ENCODE results near the gene CPEB4. TPM values are rescaled to one million over a fixed set of nuclear protein-coding genes. Genes with fewer than 3 reads are reported as not detected.

Gene CPEB4
- total and polyA plus RNA-seq, 9 of the 15 experiments (the other 6 are each of a cell fraction or from before 2014, with no cell fraction given) = 7.4 to 21.3 (median 12.4) TPM

DNA sequence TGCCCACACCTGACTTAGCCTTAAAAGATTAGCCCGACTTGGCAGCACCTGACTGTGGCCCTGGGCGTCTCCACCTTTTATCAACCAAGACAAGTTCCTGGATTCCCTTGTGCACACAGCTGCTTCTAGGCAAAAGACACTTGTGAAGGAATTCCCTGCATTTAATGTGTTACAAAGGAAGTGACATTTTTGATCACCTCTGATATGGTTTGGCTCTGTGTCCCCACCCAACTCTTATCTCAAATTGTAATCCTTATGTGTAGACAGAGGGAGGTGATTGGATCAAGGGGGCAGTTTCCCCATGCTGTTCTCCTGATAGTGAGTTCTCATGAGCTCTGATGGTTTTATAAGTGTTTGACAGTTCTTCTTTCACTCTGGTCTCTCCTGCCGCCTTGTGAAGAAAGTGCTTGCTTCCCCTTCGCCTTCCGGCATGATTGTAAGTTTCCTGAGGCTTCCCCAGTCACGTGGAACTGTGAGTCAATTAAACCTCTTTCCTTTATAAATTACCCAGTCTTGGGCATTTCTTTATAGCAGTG lies 2.6 kb upstream of the CPEB4 start (continued):
- TF ChIP-seq, protein P1, sequence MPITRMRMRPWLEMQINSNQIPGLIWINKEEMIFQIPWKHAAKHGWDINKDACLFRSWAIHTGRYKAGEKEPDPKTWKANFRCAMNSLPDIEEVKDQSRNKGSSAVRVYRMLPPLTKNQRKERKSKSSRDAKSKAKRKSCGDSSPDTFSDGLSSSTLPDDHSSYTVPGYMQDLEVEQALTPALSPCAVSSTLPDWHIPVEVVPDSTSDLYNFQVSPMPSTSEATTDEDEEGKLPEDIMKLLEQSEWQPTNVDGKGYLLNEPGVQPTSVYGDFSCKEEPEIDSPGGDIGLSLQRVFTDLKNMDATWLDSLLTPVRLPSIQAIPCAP (CRISPR knock-in tag; IDR thresholded peaks at IDR 0.05; ENCODE audit: borderline replicate concordance) = no peak
- no peak for TF ChIP-seq MYBL2 (IDR thresholded peaks at IDR 0.05; ENCODE audit: low read depth)
- TF ChIP-seq MYBL2 (CRISPR knock-in tag; IDR thresholded peaks at IDR 0.05; ENCODE audit: borderline replicate concordance) = no peak
- no peak for TF ChIP-seq MCM2 (IDR thresholded peaks at IDR 0.05; ENCODE audit: low read depth)
- peak; percentile 83 for TF ChIP-seq SOX6 (IDR thresholded peaks at IDR 0.05)
- TF ChIP-seq, protein P2, sequence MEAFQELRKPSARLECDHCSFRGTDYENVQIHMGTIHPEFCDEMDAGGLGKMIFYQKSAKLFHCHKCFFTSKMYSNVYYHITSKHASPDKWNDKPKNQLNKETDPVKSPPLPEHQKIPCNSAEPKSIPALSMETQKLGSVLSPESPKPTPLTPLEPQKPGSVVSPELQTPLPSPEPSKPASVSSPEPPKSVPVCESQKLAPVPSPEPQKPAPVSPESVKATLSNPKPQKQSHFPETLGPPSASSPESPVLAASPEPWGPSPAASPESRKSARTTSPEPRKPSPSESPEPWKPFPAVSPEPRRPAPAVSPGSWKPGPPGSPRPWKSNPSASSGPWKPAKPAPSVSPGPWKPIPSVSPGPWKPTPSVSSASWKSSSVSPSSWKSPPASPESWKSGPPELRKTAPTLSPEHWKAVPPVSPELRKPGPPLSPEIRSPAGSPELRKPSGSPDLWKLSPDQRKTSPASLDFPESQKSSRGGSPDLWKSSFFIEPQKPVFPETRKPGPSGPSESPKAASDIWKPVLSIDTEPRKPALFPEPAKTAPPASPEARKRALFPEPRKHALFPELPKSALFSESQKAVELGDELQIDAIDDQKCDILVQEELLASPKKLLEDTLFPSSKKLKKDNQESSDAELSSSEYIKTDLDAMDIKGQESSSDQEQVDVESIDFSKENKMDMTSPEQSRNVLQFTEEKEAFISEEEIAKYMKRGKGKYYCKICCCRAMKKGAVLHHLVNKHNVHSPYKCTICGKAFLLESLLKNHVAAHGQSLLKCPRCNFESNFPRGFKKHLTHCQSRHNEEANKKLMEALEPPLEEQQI (IDR thresholded peaks at IDR 0.05) = peak; percentile 38
- peak; percentile 92 for TF ChIP-seq CTBP1 (IDR thresholded peaks at IDR 0.05; ENCODE audit: borderline replicate concordance)
- no peak; the same call in 1 of the 2 replicates for TF ChIP-seq ATF7 (IDR thresholded peaks at IDR 0.05)
- no peak for TF ChIP-seq ZNF77 (CRISPR knock-in tag; IDR thresholded peaks at IDR 0.05)
- TF ChIP-seq KLF13 (tag; IDR thresholded peaks at IDR 0.05; ENCODE audit: borderline replicate concordance, low read depth) = no peak
- no peak for TF ChIP-seq CREB1 (IDR thresholded peaks at IDR 0.05)
- no peak for TF ChIP-seq CREB1 (CRISPR knock-in tag; IDR thresholded peaks at IDR 0.05)
- no peak for TF ChIP-seq FOXJ3 (CRISPR knock-in tag; IDR thresholded peaks at IDR 0.05)
- no peak for TF ChIP-seq ADNP (tag; IDR thresholded peaks at IDR 0.05)
- TF ChIP-seq, protein P3, sequence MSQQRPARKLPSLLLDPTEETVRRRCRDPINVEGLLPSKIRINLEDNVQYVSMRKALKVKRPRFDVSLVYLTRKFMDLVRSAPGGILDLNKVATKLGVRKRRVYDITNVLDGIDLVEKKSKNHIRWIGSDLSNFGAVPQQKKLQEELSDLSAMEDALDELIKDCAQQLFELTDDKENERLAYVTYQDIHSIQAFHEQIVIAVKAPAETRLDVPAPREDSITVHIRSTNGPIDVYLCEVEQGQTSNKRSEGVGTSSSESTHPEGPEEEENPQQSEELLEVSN (IDR thresholded peaks at IDR 0.05; ENCODE audit: borderline replicate concordance in 1 of 2, extremely low read depth in 1 of 2, insufficient read depth in 1 of 2, insufficient read length in 1 of 2, low read depth in 1 of 2, low read length in 1 of 2, poor library complexity in 1 of 2, severe bottlenecking in 1 of 2) = no peak
- no peak for TF ChIP-seq ESRRB (CRISPR knock-in tag; IDR thresholded peaks at IDR 0.05; ENCODE audit: borderline replicate concordance)
- no peak for TF ChIP-seq ZNF217 (CRISPR knock-in tag; IDR thresholded peaks at IDR 0.05)
- TF ChIP-seq ETV6 (IDR thresholded peaks at IDR 0.05; ENCODE audit: borderline replicate concordance in 1 of 2, low read depth in 2 of 2, low read length in 1 of 2) = peak; percentile 32 to 56; a peak in 1 of 4 replicates
- no peak for TF ChIP-seq ETV6 (CRISPR knock-in tag; IDR thresholded peaks at IDR 0.05; ENCODE audit: borderline replicate concordance)
- TF ChIP-seq YBX1 (IDR thresholded peaks at IDR 0.05) = no peak
- no peak for TF ChIP-seq ZNF253 (CRISPR knock-in tag; conservative IDR thresholded peaks at IDR 0.05)
- peak; percentile 61 to 72 for TF ChIP-seq MAZ (CRISPR knock-in tag; conservative IDR thresholded peaks at IDR 0.05 in 1 of 2, IDR thresholded peaks at IDR 0.05 in 1 of 2)
- no peak for TF ChIP-seq TAF9B (IDR thresholded peaks at IDR 0.05; ENCODE audit: partially characterized antibody)
- TF ChIP-seq RUNX1 (IDR thresholded peaks at IDR 0.05; ENCODE audit: low read depth) = no peak
- peak; percentile 54; the same call in 1 of the 2 replicates for TF ChIP-seq GATAD2A (IDR thresholded peaks at IDR 0.05)
- no peak for TF ChIP-seq BRD4 (IDR thresholded peaks at IDR 0.05)
- no peak for TF ChIP-seq ZFPM2 (CRISPR knock-in tag; IDR thresholded peaks at IDR 0.05)
- no peak for TF ChIP-seq PTBP1 (IDR thresholded peaks at IDR 0.05; ENCODE audit: low read depth, low read length)
- TF ChIP-seq ZNF23 (CRISPR knock-in tag; IDR thresholded peaks at IDR 0.05) = no peak
